NCI-H748 treated with DMSO at 0.1 percent for 48 hours (cell line): ENCODE results near the gene ATRN.
A peak's percentile ranks its signal among the peaks of the same experiment; 100 is the strongest.
"Not testable (repeated sequence)": the region's sequence is repeated elsewhere in the genome, so short reads cannot be mapped to it uniquely, and the experiment has no call there.

ENCODE experiments used
- DNase-seq: peaks from one replicate; lab custom pipeline; 2025; lab: John Stamatoyannopoulos, UW

ATRN gene

DNA sequence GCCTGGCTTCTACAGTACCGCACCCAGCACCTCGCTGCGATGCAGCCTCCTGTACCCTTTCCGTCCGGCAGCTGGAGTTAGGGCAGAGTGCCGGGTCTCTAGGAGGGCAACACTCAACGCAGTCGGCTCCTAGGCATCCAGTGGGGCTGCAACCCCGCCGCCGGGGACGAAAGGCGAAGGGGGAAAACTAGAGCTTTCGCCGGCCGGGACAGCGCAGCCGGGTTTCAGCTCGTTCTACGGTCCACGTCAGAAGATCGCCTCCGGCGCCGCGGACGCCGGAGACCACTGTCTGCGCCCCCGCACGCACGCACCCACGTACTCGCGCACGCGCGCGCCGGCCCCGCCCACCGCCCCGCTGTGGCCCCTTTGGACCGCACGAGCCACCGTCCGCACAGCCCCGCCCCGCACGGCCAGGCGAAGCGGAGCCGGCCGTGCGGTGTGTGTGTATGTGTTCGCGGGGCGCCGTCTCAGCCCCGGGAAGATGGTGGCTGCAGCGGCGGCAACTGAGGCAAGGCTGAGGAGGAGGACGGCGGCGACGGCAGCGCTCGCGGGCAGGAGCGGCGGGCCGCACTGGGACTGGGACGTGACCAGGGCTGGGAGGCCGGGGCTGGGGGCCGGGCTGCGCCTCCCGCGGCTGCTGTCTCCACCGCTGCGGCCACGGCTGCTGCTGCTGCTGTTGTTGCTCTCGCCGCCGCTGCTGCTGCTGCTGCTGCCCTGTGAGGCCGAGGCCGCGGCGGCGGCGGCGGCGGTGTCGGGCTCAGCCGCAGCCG is at the start of gene ATRN:
ATRN (plus strand) TSS at position 392 of the 770 bp plus-strand sequence; CDS start at position 482, 90 bp downstream.
- DNase-seq = peak; percentile 85

DNA sequence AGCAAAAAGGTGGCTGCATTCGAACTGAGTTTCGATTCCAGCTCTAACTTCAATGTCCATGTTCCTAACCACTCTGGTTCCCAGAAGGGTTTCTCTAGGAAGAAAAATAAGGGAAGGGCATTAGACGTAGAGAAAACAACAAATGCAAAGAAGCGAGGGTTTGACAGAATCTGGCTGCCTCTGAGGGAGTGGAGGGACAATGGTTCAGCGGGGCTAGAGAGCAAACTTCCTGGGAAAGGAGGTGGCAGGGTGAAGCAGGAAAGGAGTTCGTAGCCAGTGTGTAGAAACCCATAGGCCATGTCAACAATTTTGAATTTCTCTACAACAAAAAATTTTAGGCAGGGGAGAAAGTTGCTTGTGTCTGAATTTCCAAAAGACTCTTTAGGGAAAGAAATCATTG is 48.8 kb upstream of the ATRN start:
- no peak for DNase-seq

DNA sequence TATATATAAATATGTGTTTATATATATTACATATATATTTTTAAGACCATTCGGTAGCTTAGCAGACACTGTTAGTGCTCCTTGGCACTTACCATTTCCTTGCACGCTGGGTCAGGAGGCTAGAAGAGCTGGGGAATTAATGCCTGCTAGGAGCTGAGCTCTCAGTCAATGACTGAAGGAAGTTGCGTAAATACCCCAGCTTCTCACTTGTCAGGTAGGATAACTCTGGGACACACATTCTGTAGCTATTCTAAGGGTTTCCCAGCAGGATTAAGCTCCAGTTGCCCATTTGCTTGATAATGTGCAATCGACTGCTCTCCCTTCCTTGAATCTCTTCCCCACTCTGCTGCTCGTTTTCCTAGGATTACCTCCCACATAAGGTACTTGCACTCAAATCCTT is 47.7 kb upstream of the ATRN start:
- DNase-seq = no peak

DNA sequence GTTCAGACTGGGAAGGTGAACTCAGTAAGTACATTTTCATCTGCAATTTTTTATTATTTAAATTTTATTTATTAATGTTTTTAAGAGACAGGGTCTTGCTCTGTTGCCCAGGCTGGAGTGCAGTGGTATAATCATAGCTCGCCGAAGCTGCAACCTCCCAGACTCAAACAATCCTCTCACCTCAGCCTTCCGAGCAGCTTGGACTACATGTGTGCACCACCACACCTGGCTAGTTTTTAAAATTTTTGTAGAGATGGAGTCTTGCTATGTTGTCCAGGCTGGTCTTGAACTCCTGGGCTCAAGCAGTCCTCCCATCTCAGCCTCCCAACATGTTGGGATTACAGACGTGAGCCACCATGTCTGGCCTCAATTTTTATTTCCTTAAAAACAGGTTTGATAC is 44.1 kb upstream of the ATRN start:
- not testable (repeated sequence) for DNase-seq

DNA sequence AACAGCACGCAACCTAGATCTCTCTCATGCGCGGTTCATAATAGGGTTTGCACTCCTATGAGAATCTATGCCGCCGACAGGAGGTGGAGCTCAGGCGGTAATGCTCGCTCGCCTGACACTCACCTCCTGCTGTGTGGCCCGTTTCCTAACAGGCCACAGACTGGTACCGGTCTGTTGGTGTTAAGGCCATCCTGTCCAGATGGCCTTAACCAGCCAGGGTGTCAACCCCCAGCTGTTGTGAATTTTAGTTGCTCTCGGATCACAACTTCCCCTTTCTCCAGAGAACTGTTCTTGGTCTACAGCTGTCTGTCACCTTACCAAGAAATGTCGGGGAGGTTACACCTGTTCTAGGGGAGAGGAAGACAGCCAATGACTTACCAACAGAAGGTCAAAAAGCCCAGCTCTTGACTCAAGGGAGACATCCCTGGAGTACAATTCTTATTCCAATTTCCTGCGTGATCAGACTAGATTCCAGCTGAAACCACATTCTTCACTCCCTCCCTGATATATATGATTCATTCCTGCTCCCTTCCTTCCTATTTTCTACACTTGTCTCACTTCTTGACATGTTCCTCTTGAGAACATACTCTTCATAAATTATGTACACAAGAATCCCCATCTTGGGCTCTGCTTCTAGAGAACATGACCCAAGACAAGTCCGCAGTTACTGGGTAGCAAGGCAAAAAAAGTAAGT is 40.3 kb upstream of the ATRN start:
- DNase-seq = no peak

DNA sequence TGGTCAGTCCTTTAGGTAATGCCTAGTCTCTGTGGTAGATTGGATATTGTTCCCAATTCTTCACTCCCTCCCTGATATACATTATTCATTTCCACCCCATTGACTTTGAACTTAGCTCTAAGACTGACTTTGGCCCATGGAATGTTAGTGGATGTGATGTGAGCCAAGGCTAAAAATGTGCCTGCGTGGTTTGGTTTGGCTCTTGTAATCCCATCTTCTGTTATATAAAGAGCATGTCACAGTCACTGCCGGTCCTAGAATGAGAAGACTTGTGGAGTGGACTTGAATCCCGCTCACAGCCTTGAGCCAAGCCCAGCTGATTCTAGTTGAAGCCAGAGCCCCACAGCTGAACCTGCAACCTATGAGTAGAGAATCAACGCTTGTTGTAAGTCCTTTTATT is 39.7 kb upstream of the ATRN start:
- no peak for DNase-seq

DNA sequence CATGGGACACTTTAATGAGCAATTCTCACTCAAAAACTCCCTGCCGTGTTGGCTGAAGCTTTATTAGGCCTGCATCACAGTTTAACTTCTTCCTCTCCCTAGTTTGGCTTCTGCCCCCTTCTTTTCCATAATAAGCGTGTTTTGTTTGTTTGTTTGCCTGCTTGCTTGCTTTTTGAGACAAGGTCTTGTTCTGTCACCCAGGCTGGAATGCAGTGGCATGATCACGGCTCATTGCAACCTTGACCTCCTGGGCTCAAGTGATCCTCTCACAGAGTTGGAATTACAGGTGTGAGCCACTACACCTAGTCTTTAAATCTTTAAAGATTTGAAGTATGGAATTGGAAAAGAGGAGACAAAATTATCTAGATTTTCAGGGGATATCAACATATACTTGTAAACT is 38.0 kb upstream of the ATRN start:
- DNase-seq = no peak

DNA sequence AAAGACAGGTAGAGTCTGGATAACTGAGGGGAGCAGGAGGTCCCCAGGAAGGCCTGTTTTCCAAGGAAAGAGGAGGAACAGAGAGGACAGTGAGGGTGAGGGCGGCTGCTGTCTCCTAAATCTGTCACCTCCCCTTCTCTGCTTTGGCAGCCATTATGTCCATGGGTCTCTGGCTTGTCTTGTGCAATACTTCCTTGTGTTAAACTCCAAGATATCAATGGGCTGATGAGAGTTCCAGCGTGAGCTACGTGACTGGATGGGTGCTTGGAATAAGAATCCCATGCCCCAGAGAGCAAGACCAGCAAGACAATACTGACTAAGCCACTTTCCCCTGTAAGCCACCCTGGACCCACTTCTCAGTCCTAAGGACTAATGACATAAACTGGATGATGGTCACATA is 37.1 kb upstream of the ATRN start:
- DNase-seq = no peak

DNA sequence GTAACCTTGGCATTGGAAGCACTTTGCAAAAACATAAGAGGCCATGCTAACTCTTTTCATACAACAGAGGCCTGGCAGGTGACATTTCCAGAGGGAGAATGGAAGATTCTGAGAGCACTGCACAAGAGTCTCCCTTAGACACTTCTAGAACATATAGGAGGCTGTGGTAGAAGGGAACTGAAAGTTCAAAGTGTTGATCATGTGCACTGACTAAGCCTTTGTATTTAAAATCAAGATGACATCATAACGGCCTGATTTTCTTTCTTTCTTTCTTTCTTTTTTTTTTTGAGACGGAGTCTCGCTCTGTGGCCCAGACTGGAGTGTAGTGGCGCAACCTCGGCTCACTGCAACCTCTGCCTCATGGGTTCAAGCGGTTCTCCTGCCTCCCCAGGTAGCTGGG is 36.6 kb upstream of the ATRN start:
- no peak for DNase-seq

DNA sequence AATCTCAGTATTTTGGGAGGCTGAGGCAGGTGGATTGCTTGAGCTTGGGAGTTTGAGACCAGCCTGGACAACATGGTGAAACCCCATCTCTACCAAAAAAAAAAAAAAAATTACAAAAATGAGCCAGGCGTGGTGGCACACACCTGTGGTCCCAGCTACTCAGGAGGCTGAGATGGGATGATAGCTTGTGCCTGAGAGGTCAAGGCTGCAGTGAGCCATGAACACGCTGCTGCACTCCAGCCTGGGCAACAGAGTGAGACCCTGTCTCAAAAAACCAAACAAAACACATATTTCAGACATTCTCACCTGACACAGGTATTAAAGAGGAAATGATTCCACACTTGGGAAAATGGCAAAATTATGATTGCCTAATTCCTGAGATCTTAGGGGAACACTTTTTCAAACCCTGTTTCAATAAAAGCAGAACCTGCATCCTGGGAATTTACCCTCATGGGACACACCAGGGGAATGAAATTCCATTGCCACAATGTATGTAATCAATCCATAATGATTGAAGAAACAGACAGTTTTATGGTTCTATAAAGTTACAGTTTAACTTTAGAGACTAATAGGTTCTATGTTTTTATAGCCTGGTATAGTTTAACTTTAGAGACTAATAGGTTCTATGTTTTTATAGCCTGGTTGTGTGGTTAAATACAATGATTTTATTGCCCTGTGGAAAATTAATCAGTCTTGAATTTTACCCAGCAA is 33.8 kb upstream of the ATRN start:
- DNase-seq = no peak

DNA sequence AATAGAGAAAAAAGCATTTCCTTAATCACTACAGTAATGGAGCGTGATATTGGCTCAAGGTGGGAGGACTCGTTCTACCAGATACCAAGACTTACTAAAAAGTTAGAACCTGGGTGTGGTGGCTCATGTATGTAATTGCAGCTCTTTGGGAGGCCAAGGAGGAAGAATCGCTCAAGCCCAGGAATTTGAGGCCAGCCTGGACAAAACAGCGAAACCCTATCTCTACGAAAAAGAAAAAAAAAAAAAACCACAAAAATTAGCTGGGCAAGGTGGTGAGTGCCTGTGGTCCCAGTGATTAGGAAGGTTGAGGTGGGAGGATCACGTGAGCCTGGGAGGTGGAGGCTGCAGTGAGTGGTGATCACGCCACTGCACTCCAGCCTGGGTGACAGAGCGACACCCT is 24.0 kb upstream of the ATRN start:
- DNase-seq = no peak

DNA sequence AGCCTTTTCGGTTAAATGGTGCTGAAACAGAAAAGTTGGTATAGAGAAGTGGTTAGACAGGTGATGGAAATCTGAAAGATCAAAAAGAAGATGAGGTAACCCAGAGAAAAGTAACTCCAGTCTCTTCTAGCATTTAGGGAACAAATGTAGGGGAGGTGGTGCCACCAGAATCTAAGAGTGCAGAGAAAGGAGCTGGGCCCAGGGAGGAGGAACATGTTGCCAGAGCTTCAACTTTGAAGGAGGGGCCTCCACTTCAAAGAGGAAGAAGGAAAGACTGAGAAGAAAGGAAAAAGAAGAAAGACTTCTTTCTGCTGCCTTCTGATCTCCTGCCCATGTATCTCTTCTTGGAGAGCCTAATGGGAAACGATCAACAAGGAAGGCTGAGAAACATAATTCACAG is 23.5 kb upstream of the ATRN start:
- DNase-seq = no peak

DNA sequence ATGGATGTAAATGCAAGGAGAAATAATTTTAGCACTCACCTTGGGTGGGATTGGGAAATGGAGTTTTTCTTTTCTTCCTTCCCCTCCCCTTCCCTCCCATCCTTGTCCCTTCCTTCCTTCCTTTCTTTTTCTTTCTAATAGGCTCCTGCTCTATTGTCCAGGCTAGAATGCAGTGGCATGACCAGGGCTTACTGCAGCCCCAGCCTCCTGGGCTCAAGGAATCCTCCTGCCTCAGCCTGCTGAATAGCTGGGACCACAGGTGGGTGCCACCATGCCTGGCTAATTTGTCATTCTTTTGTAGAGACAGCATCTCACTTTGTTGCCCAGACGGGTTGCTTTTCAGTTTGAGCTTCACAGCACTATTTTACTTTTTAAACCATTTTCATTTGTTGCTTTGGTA is 21.5 kb upstream of the ATRN start:
- no peak for DNase-seq

DNA sequence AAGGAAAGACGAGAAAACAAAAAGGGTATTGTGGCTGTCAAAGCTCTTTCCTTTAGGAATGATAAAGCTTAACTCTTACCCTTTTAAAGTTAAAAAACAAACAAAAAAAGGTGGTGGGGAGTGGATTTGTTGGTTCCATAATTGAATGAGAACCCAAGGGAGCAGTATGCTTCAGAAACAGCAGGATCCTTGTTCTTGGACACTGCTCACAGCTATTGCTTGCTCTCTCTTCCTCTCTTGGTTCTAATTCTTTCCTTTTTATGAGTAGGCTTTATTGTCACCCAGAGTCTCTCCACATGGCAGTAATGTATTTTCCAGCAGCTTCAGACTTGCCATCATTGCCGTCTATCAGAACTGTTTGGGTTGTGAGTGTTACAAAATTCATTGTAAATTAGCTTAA is 18.7 kb upstream of the ATRN start:
- DNase-seq = no peak

DNA sequence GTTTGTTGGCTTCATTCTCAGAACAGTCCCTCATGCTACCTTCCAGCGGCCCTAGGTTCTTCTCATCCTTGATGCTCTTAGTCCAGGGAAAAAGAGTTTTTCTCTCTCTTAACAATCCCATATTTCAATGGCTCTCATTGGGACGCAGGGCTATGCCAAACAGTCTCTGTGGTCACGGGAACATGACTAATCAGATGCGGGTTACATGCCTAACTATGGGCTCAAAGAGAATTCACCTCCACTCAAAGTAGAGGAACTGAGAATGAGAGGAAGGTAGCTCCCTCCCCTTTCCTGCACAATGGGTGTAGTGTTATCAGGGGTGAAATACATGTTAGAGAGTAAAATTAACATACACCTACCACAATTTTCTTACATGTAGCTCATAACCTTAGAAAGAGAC is 18.1 kb upstream of the ATRN start:
- DNase-seq = no peak

DNA sequence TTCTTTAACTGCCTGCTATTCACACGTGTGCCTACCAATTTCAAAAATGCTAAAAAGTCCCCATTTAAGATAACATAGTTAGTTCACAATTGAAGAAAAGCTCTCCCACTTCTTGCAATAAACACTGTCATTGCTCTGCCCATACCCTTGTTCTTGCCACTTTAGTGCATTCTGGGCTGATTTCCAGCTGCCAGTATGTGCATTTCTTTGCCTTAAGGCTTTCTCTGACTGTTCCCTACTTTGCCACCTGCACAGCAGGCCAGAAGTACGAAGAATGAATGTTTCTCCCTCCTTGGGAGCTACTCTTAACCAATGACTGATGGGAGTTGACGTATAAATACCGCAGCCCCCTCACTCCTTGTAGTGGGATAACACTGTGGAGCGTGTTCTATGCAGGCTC is 16.0 kb upstream of the ATRN start:
- DNase-seq = no peak

DNA sequence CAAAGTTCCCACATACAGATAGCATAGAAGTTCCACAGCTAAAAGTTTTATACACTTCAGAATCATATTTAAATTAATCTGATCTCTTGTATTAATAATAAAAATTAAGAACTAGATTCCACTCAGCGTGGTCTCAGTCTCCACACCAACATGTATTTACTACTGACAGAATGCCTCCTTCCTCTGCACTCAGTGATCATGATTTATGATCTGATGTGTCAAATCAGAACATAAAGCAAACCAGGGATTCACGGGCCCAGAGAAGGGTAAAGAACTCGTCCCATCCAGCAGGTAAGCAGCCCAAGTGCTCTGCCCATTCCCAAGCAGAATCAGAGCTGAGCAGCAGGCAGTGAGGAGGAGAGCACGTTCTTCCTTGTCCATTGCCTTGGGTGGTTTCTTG is 14.2 kb upstream of the ATRN start:
- no peak for DNase-seq

DNA sequence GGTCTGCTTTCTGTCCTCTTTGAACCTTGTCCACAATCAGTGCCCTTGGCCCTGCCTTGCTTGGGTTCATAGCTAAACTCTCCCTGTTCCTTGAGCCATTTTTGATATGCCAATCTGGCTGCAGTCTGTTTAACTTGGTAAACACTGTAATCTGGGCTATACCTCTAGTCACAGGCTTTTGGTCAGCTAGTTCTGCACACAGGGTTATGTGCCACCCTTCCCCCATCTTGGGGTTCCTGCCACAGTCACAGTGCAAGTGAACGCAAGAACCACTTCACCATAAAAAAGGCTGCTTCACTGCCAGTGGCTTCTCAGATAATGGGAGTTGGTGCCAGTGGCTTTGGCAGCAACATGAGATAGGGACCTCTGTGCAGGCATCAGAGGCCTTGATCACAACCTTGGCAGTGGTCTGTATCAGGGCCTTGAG is 10.9 kb upstream of the ATRN start:
- DNase-seq = no peak

DNA sequence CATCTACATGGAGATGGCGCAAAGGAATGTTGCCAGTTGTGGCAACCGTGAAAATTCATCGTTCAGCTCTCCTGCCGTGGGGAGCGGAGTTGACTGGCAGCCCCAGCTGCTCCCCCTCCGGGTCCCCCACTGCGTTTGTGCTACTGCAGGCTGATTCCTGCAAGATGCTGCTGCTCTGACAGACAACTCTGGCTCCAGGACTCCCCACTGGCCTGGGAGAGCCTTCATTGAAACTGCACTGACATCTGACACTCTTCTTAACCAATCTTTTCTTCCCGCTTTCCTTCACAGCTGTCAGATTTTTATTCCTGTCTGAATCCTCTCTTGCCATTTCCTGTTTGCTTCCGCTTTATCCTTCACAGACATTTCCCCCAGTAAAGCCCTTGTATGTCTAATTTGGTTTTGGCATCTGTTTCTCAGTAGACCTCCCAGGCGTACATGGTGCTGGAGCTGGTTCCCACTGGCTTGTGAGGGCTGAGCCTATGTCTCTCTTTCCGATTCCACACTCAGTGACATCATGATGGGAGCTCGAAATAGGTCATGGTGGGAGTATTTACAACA is 9.5 kb upstream of the ATRN start:
- no peak for DNase-seq

DNA sequence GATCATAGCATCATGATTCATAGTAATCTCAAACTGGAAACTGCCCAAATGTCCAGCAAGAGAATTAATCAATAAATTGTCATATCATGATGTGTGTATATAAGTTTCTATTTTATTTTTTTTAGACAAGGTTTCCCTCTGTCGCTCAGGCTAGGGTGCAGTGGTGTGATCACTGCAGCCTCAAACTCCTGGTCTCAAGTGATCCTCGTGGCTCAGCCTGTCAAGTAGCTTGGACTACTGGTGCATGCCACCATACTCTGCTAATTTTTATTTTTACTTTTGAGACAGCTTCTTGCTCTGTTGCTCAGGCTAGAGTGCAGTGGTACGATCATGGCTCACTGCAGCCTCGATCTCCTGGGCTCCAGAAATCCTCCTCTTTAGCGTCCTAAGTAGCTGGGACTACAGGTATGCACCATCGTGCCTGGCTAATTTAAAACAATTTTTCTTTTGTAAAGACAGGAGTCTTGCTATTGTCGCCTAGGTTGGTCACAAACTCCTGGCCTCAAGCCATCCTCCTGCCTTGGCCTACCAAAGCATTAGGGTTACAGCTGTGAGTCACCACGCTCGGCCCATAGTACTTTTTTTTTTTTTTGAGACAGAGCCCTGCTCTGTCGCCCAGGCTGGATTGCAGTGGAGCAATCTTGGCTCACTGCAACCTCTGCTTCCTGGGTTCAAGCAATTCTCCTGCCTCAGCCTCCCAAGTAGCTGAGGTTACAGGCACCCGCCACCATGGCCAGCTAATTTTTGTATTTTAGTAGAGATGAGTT is 8.7 kb upstream of the ATRN start:
- no peak for DNase-seq

DNA sequence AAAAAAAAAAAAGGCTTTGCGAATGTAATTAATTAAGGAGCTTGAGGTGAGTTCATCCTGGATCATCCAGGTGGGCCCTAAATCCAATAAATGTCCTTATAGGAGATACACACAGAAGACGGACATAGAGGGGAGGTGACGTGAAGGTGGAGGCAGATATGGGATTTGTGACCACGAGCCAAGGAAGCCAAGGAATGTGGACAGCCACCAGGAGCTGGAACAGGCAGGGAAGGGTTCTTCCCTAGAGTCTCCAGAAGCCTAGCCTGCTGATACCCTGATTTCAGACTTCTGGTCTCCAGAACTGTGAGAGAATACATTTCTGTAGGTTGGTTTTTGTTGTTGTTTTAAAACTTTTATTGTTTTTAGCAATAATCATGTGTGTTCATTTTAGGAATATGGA is 6.7 kb upstream of the ATRN start:
- DNase-seq = no peak

DNA sequence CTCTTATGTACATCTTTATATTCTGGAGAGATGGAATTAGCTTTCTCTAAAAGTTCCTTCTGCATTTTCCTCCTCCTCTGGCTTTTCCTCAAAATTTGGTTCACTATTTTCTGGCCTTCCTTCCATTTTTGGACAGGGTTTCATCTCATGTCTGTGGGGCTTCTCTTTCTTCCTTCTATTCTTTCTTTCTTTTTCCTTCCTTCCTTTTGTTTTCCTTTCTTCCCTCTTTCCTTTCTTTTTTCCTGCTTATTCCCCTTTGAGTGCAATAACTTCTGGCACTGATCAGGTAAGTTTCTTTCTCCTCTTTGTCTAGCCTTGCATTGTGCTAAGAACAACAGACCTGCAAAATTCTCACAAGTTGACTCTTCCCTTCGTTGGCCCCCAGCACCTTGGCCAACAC is 5.5 kb upstream of the ATRN start:
- no peak for DNase-seq
